RCC 7860 (cell line): ENCODE measurements around the gene CCDC13.

Experiments
- DNase-seq: peaks from one replicate; pipeline ENCODE4 v3.0.0-alpha.2; 2015; ENCODE audit warnings: low spot score
- FAIRE-seq: peaks from 2 replicates; lab custom pipeline; 2012; peaks lifted over from hg19 to GRCh38; lab: Jason Lieb, UNC

The CCDC13 gene

GRCh38 chr3:42799376-42799775 is 26.3 kb upstream of the CCDC13 start:
- no peak for DNase-seq
- no peak for FAIRE-seq

- FAIRE-seq (no peak), DNase-seq (no peak)
These were observed 23.4 kb upstream of the CCDC13 start for GRCh38 chr3:42796332-42796885.

- DNase-seq (no peak), FAIRE-seq (no peak)
These were observed 22.6 kb upstream of the CCDC13 start for GRCh38 chr3:42795621-42796181.

- no peak for FAIRE-seq
- no peak for DNase-seq
These were observed 17.7 kb upstream of the CCDC13 start for GRCh38 chr3:42790714-42791229.

GRCh38 chr3:42786631-42787030 is 13.6 kb upstream of the CCDC13 start:
- DNase-seq (no peak), FAIRE-seq (no peak)

- DNase-seq (no peak), FAIRE-seq (no peak)
These were observed 13.2 kb upstream of the CCDC13 start for GRCh38 chr3:42786212-42786611.

- DNase-seq (peak; percentile 27), FAIRE-seq (no peak)
These were observed 8.0 kb upstream of the CCDC13 start for GRCh38 chr3:42780892-42781700.

- DNase-seq: no peak
- no peak for FAIRE-seq
These were observed 7.3 kb upstream of the CCDC13 start for GRCh38 chr3:42780398-42780797.

GRCh38 chr3:42778644-42779043 is 5.6 kb upstream of the CCDC13 start:
- no peak for DNase-seq
- no peak for FAIRE-seq

- DNase-seq: no peak
- no peak for FAIRE-seq
These were observed 327 bp upstream of the CCDC13 start for GRCh38 chr3:42773409-42773751.

GRCh38 chr3:42771271-42771670 is 1.8 kb downstream of the CCDC13 start:
- no peak for DNase-seq
- FAIRE-seq: no peak

- FAIRE-seq (no peak), DNase-seq (no peak)
These were observed 3.4 kb downstream of the CCDC13 start for GRCh38 chr3:42769477-42770131.

- DNase-seq (no peak), FAIRE-seq (no peak)
These were observed 8.3 kb downstream of the CCDC13 start for GRCh38 chr3:42764561-42765295.

- DNase-seq: no peak
- FAIRE-seq: no peak
These were observed 8.9 kb downstream of the CCDC13 start for GRCh38 chr3:42764115-42764514.

- DNase-seq (no peak), FAIRE-seq (no peak)
These were observed 10.0 kb downstream of the CCDC13 start for GRCh38 chr3:42763021-42763420.

GRCh38 chr3:42762046-42762724 is 10.9 kb downstream of the CCDC13 start:
- FAIRE-seq: no peak
- DNase-seq: no peak

- no peak for FAIRE-seq
- no peak for DNase-seq
These were observed 14.9 kb downstream of the CCDC13 start for GRCh38 chr3:42758126-42758525.

GRCh38 chr3:42756681-42757213 is 16.3 kb downstream of the CCDC13 start:
- no peak for FAIRE-seq
- DNase-seq: no peak

GRCh38 chr3:42755681-42756578 is 17.1 kb downstream of the CCDC13 start:
- no peak for FAIRE-seq

More at GRCh38 chr3:42755681-42756578, 17.1 kb downstream of the CCDC13 start:
- DNase-seq: no peak
